Neural progenitor cell (in vitro differentiated cells): ENCODE results near the gene PLA2G15. TPM values are rescaled to one million over a fixed set of nuclear protein-coding genes. Genes with fewer than 3 reads are reported as not detected.
A peak's percentile ranks its signal among the peaks of the same experiment; 100 is the strongest.

Source experiments
- DNase-seq: peaks from one replicate; pipeline ENCODE4 v3.0.0-alpha.2; 2016; ENCODE audit warnings: low spot score
- H2AFZ ChIP-seq: fragments of 200-600 bp; sonication (generic); replicated peaks from 2 replicates; pipeline ENCODE4 v1.6.1; 2016; ENCODE audit warnings: antibody characterized with exemption
- H3F3A ChIP-seq: fragments of 200-600 bp; sonication (generic); 2 replicates; pipeline ENCODE4 v1.6.1; 2016; ENCODE audit warnings: antibody characterized with exemption, low read depth
- H3K27ac ChIP-seq: fragments of 200-600 bp; sonication (generic); 2 replicates; pipeline ENCODE4 v1.5.1; 2016; ENCODE audit warnings: mild to moderate bottlenecking
- H3K27me3 ChIP-seq: fragments of 200-600 bp; sonication (generic); 2 replicates; pipeline ENCODE4 v1.6.1; 2016; ENCODE audit warnings: mild to moderate bottlenecking, moderate library complexity
- H3K36me3 ChIP-seq: fragments of 200-600 bp; sonication (generic); 2 replicates; pipeline ENCODE4 v1.5.1; 2016
- H3K4me1 ChIP-seq: fragments of 200-600 bp; sonication (generic); 2 replicates; pipeline ENCODE4 v1.6.1; 2016; ENCODE audit warnings: mixed run types
- H3K4me2 ChIP-seq: fragments of 200-600 bp; sonication (generic); 2 replicates; pipeline ENCODE4 v1.6.1; 2016
- H3K4me3 ChIP-seq: fragments of 200-600 bp; sonication (generic); 2 replicates; pipeline ENCODE4 v1.5.1; 2016
- H3K79me2 ChIP-seq: fragments of 200-600 bp; sonication (generic); 2 replicates; pipeline ENCODE4 v1.6.1; 2016; ENCODE audit warnings: low read depth
- H3K9ac ChIP-seq: fragments of 200-600 bp; sonication (generic); 2 replicates; pipeline ENCODE4 v1.6.1; 2016
- H3K9me3 ChIP-seq: fragments of 200-600 bp; sonication (generic); 2 replicates; pipeline ENCODE4 v1.5.1; 2016; ENCODE audit warnings: low read depth
- H4K20me1 ChIP-seq: fragments of 200-600 bp; sonication (generic); 2 replicates; pipeline ENCODE4 v1.6.1; 2016; ENCODE audit warnings: low read depth
- H3K27ac Mint-ChIP-seq: 3 replicates; pipeline ENCODE4 v1.8.0; 2021; ENCODE audit warnings: mixed read lengths
- H3K27me3 Mint-ChIP-seq: 2 replicates; pipeline ENCODE4 v1.8.0; 2022; ENCODE audit warnings: low read depth, mild to moderate bottlenecking, inconsistent platforms, moderate library complexity, mixed read lengths; ENCODE audit not compliant: insufficient read depth
- H3K36me3 Mint-ChIP-seq: 3 replicates; pipeline ENCODE4 v1.8.0; 2021; ENCODE audit warnings: mixed read lengths
- H3K4me1 Mint-ChIP-seq: 3 replicates; pipeline ENCODE4 v1.8.0; 2021; ENCODE audit warnings: mixed read lengths
- H3K4me3 Mint-ChIP-seq: 3 replicates; pipeline ENCODE4 v1.8.0; 2021; ENCODE audit warnings: mild to moderate bottlenecking, moderate library complexity, mixed read lengths
- H3K9me3 Mint-ChIP-seq: 3 replicates; pipeline ENCODE4 v1.8.0; 2020; ENCODE audit warnings: mixed read lengths
- EZH2 ChIP-seq: fragments of 200-600 bp; sonication (generic); IDR thresholded peaks from 2 replicates; pipeline ENCODE4 v1.6.1; 2017; ENCODE audit warnings: antibody characterized with exemption, mild to moderate bottlenecking, moderate library complexity
- EZH2phosphoT487 ChIP-seq: fragments of 200-600 bp; sonication (generic); IDR thresholded peaks from 2 replicates; pipeline ENCODE4 v1.6.1; 2017; ENCODE audit warnings: antibody characterized with exemption
- total RNA-seq: library from RNA; depleted of rRNA; stranded (reverse); fragments of >200 nt; gene quantifications from 2 replicates; pipeline ENCODE4 v1.2.3, GENCODE V29; 2015; ENCODE audit warnings: low replicate concordance
- TF ChIP-seq, protein P1 (sequence below): fragments of 200-600 bp; sonication (generic); IDR thresholded peaks from 2 replicates; pipeline ENCODE4 v1.5.1; 2017; ENCODE audit warnings: antibody characterized with exemption, mild to moderate bottlenecking

Gene PLA2G15
- total RNA-seq, 1 donor from 2014 or later = 3.8 TPM

GRCh38 chr16:68273459-68273858 is 28.3 kb downstream of the PLA2G15 start:
- Histone ChIP-seq H2AFZ (no peak overlapping the region), H3K27me3 (no peaks in the 10 kb centered on the region), H3K36me3 (no peaks in the 10 kb centered on the region), H4K20me1 (no peaks in the 10 kb centered on the region), H3K79me2 (peaks cover 8% of the 10 kb centered on the region), H3K4me2 (no peak overlapping the region), H3K4me3 (no peak overlapping the region), H3K4me1 (peaks cover under 1% of the 10 kb centered on the region), H3K27ac (no peak overlapping the region), H3K9ac (no peak overlapping the region), H3F3A (peaks cover 11% of the 10 kb centered on the region), H3K9me3 (no peaks in the 10 kb centered on the region)
- DNase-seq = no peak
- Mint-ChIP-seq H3K4me1 (peaks cover 6% of the 10 kb centered on the region), H3K36me3 (no peaks in the 10 kb centered on the region), H3K27ac (no peak overlapping the region), H3K4me3 (no peak overlapping the region), H3K27me3 (no peaks in the 10 kb centered on the region), H3K9me3 (no peaks in the 10 kb centered on the region)
- TF ChIP-seq, protein P1, sequence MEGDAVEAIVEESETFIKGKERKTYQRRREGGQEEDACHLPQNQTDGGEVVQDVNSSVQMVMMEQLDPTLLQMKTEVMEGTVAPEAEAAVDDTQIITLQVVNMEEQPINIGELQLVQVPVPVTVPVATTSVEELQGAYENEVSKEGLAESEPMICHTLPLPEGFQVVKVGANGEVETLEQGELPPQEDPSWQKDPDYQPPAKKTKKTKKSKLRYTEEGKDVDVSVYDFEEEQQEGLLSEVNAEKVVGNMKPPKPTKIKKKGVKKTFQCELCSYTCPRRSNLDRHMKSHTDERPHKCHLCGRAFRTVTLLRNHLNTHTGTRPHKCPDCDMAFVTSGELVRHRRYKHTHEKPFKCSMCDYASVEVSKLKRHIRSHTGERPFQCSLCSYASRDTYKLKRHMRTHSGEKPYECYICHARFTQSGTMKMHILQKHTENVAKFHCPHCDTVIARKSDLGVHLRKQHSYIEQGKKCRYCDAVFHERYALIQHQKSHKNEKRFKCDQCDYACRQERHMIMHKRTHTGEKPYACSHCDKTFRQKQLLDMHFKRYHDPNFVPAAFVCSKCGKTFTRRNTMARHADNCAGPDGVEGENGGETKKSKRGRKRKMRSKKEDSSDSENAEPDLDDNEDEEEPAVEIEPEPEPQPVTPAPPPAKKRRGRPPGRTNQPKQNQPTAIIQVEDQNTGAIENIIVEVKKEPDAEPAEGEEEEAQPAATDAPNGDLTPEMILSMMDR = no peak
- TF ChIP-seq EZH2phosphoT487 (no peak), EZH2 (no peak)

GRCh38 chr16:68273896-68274295 is 28.7 kb downstream of the PLA2G15 start:
- peaks cover 11% of the 10 kb centered on the region for H3F3A ChIP-seq
- peaks cover 8% of the 10 kb centered on the region for H3K79me2 ChIP-seq
- no peak overlapping the region for H3K4me3 Mint-ChIP-seq
- H3K27me3 Mint-ChIP-seq = no peaks in the 10 kb centered on the region
- no peak overlapping the region for H3K9ac ChIP-seq
- TF ChIP-seq, protein P1 = no peak
- TF ChIP-seq EZH2phosphoT487 = no peak
- TF ChIP-seq EZH2 = no peak
- H3K36me3 ChIP-seq = no peaks in the 10 kb centered on the region
- no peaks in the 10 kb centered on the region for H3K36me3 Mint-ChIP-seq
- H3K27ac ChIP-seq = no peak overlapping the region
- H2AFZ ChIP-seq = no peak overlapping the region
- no peaks in the 10 kb centered on the region for H3K9me3 ChIP-seq
- no peaks in the 10 kb centered on the region for H3K27me3 ChIP-seq
- H3K4me3 ChIP-seq = no peak overlapping the region
- H3K4me1 ChIP-seq = no peaks in the 10 kb centered on the region
- no peaks in the 10 kb centered on the region for H3K9me3 Mint-ChIP-seq
- no peak overlapping the region for H3K4me2 ChIP-seq
- no peak for DNase-seq
- peaks cover 6% of the 10 kb centered on the region for H3K4me1 Mint-ChIP-seq
- peak overlapping the region; percentile 33 for H3K27ac Mint-ChIP-seq
- no peaks in the 10 kb centered on the region for H4K20me1 ChIP-seq

DNA sequence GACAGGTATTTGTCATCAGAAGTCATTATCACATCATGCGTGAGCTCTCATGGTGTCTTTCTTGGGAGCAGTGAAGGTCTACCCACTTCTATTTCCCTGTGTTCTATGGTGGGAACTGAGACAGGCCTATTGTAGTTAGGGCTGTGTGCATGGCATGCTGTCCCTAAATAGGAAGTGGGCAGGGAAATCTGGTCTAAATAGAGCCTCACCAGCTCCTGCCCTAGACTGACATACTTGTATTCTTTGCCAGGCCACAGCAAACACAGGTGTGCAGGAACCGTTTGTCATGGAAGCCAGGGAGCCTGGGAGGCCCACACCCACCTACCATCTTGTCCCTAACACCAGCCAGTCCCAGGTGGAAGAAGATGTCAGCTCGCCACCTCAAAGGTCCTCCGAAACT is 29.3 kb downstream of the PLA2G15 start:
- Histone ChIP-seq H3K27me3 (no peaks in the 10 kb centered on the region), H3K4me1 (no peaks in the 10 kb centered on the region), H4K20me1 (no peaks in the 10 kb centered on the region), H3K9ac (no peak overlapping the region), H3K36me3 (no peaks in the 10 kb centered on the region), H3K27ac (no peak overlapping the region), H3K4me3 (no peak overlapping the region), H3K79me2 (peaks cover 8% of the 10 kb centered on the region), H2AFZ (no peak overlapping the region), H3K9me3 (no peaks in the 10 kb centered on the region), H3F3A (peaks cover 8% of the 10 kb centered on the region), H3K4me2 (no peak overlapping the region)
- Mint-ChIP-seq H3K27me3 (no peaks in the 10 kb centered on the region), H3K27ac (peak overlapping the region; percentile 33), H3K4me3 (no peak overlapping the region), H3K36me3 (peaks cover 2% of the 10 kb centered on the region), H3K9me3 (no peaks in the 10 kb centered on the region), H3K4me1 (peaks cover under 1% of the 10 kb centered on the region)
- no peak for DNase-seq
- TF ChIP-seq EZH2phosphoT487 (no peak), EZH2 (no peak)
- TF ChIP-seq, protein P1 = no peak
